A673 (cell line): Measurements from ENCODE around the gene BACH1.

Source experiments
- CTCF ChIP-seq: fragments of 300-800, 200-600 bp; sonication (generic); conservative IDR thresholded peaks from 2 replicates; pipeline ENCODE4 v1.5.1; 2017; ENCODE audit warnings: low read depth, mild to moderate bottlenecking, antibody characterized with exemption, low read length, moderate library complexity, mixed read lengths
- EZH2 ChIP-seq: fragments of 200-600 bp; sonication (generic); IDR thresholded peaks from 2 replicates; pipeline ENCODE4 v1.6.1; 2017; ENCODE audit warnings: borderline replicate concordance, low read depth, mild to moderate bottlenecking, mixed read lengths, antibody characterized with exemption, low read length; ENCODE audit not compliant: poor library complexity, severe bottlenecking

GRCh38 chr21:29346771-29347170 is 48.0 kb downstream of the BACH1 start:
- TF ChIP-seq CTCF = no peak
- TF ChIP-seq EZH2 = no peak
